Subcutaneous abdominal adipose tissue (tissue), 5 donors: ENCODE measurements around the gene PTPRU.

Experiments used
- H3K27ac ChIP-seq: one replicate; pipeline ENCODE4 v1.7.0; 2013; ENCODE audit warnings: low read depth, mild to moderate bottlenecking, inconsistent platforms, low read length, moderate library complexity
- H3K27me3 ChIP-seq, 5 donors: one replicate each; pipeline ENCODE4 v1.7.0; 2013; ENCODE audit warnings: low read length in 5 of 5, inconsistent platforms in 1 of 5; ENCODE audit not compliant: control insufficient read depth in 5 of 5, insufficient read depth in 4 of 5
- H3K36me3 ChIP-seq, 5 donors: one replicate each; pipeline ENCODE4 v1.7.0; 2013; ENCODE audit warnings: low read length in 5 of 5; ENCODE audit not compliant: control insufficient read depth in 5 of 5, insufficient read depth in 5 of 5
- H3K4me1 ChIP-seq, 5 donors: one replicate each; pipeline ENCODE4 v1.7.0; 2013; ENCODE audit warnings: low read length in 5 of 5, mild to moderate bottlenecking in 3 of 5, moderate library complexity in 1 of 5; ENCODE audit not compliant: control insufficient read depth in 5 of 5, insufficient read depth in 5 of 5
- H3K4me3 ChIP-seq, 5 donors: one replicate each; pipeline ENCODE4 v1.7.0; 2013; ENCODE audit warnings: low read length in 5 of 5, low read depth in 1 of 5
- H3K9ac ChIP-seq, 5 donors: one replicate each; pipeline ENCODE4 v1.7.0; 2013; ENCODE audit warnings: low read length in 5 of 5, mild to moderate bottlenecking in 4 of 5, moderate library complexity in 3 of 5
- H3K9me3 ChIP-seq, 5 donors: one replicate each; pipeline ENCODE4 v1.7.0; 2013; ENCODE audit warnings: low read length in 5 of 5; ENCODE audit not compliant: control insufficient read depth in 5 of 5
- donor health status: healthy.
- donor health status: healthy.
- donor health status: healthy.
- donor health status: healthy.
- donor health status: healthy.

PTPRU gene

DNA sequence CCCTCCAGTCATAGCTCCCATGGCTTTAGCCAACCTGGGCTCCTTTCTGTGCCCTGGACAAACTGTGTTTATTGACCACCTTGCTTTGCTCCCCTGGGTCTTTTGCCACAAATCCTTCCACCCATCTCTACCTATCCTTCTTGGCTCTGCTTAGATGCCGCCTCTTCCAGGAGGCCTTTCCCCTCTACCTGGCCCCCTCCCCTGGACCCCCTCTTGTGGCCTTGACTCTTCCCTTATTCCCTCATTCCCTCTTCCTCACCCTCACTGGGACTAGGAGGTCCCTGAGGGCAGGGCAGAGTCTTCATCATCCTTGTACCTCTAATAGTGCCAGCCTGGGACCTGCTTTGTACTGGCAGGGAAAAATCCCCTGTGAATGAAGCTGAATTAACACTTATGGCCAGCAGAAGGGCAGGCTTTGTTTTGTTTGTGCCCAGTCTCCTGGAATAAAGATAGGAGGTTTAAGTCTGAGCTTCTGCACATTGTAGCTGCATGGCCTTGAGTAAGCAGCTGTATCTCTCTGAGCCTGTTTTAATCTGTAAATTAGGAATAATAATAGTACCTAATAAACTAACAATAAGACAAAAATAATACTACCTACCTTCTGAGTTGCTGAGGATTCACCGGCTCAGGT, 13.7 kb downstream of the PTPRU start:
- H3K27ac ChIP-seq = no peak overlapping the region

GRCh38 chr1:29251164-29252124, 15.1 kb downstream of the PTPRU start:
- Histone ChIP-seq H3K27me3 (peaks cover 0 to under 1% (median 0%) of the 10 kb centered on the region in 5 donors), H3K27ac (no peak overlapping the region), H3K4me1 (no peaks in the 10 kb centered on the region), H3K36me3 (peaks cover 0 to 2% (median 0%) of the 10 kb centered on the region in 5 donors), H3K4me3 (no peak overlapping the region), H3K9ac (no peak overlapping the region), H3K9me3 (no peaks in the 10 kb centered on the region)

More for the DNA sequence above, 13.7 kb downstream of the PTPRU start:
- H3K4me3 ChIP-seq = no peak overlapping the region
- peaks cover 0 to 2% (median 0%) of the 10 kb centered on the region in 5 donors for H3K27me3 ChIP-seq
- H3K9me3 ChIP-seq = no peaks in the 10 kb centered on the region
- H3K9ac ChIP-seq = no peak overlapping the region
- peaks cover 0 to 11% (median 8%) of the 10 kb centered on the region in 5 donors for H3K4me1 ChIP-seq
- no peaks in the 10 kb centered on the region for H3K36me3 ChIP-seq

DNA sequence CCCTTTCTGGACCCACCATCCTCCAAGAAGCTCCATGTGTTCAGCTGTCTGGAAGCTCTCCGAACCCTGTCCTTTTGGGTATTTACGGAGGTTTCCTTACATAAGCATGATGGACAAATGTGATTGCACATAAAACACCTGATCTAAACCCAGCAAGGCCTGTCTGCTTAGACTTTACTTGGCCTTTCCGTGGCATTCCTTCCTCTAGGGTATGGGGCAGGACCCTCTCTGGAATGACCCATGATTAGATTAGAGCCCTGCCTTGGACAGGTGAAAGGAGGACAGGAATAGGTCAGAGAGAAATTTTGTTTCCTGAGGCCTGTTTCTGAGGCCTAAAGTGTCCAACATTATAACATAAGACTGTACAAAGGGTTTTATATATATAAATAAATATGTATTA, 16.9 kb downstream of the PTPRU start:
- Histone ChIP-seq H3K4me3 (no peak overlapping the region), H3K4me1 (peaks cover 0 to 9% (median 7%) of the 10 kb centered on the region in 5 donors), H3K27ac (no peak overlapping the region), H3K9me3 (no peaks in the 10 kb centered on the region), H3K27me3 (peaks cover 0 to 7% (median 0%) of the 10 kb centered on the region in 5 donors), H3K36me3 (peaks cover 0 to 2% (median 0%) of the 10 kb centered on the region in 5 donors), H3K9ac (no peak overlapping the region)

DNA sequence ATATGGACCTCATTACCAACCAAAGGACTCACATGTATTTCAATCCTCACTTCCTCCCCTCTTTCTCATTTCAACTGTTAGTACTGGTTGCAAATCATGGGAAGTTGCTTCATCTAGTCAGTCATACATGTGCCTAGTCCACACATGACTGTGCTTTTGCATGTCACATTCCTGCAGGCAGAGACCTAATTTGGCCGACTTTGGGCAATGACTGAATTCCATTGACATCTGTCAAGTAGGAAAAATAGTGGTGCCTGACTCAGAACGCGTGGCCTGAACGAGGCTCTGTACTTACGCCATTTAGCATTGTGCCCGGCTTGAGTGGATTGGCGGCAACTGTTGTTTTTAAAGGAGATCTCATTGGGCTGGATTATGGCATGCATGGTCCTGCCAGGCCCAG, 18.0 kb downstream of the PTPRU start:
- Histone ChIP-seq H3K27me3 (peaks cover 0 to 11% (median 7%) of the 10 kb centered on the region in 5 donors), H3K4me3 (no peak overlapping the region), H3K4me1 (peaks cover 0 to 16% (median 13%) of the 10 kb centered on the region in 5 donors), H3K27ac (no peak overlapping the region), H3K9ac (no peak overlapping the region), H3K9me3 (no peaks in the 10 kb centered on the region), H3K36me3 (peaks cover 0 to 2% (median 0%) of the 10 kb centered on the region in 5 donors)

DNA sequence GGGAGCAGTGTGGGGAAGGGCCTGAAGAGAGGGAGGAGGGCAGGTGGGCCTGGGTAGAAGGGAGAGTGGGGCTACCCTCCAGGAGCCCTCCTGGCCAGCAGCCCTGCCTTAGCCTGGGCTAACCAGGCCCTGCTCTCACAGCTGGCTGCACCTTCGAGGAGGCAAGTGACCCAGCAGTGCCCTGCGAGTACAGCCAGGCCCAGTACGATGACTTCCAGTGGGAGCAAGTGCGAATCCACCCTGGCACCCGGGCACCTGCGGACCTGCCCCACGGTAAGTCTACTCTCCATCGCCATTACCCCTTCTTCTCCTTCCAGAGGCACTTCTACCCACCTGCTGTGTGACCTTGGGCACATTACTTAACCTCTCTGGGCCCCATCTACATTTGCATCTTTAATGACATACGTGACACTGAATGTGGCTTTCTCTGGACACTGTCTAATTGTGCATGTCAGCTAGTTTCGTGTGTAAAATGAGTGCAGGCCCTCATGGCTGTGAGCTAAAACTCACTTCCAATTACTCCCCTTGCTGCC, 18.9 kb downstream of the PTPRU start:
- H3K9ac ChIP-seq = no peak overlapping the region
- H3K36me3 ChIP-seq = peaks cover 0 to 2% (median 0%) of the 10 kb centered on the region in 5 donors
- H3K27ac ChIP-seq = no peak overlapping the region
- H3K4me1 ChIP-seq = peaks cover 0 to 23% (median 17%) of the 10 kb centered on the region in 5 donors
- H3K4me3 ChIP-seq = no peak overlapping the region
- no peaks in the 10 kb centered on the region for H3K9me3 ChIP-seq
- H3K27me3 ChIP-seq = peaks cover 0 to 13% (median 7%) of the 10 kb centered on the region in 5 donors

DNA sequence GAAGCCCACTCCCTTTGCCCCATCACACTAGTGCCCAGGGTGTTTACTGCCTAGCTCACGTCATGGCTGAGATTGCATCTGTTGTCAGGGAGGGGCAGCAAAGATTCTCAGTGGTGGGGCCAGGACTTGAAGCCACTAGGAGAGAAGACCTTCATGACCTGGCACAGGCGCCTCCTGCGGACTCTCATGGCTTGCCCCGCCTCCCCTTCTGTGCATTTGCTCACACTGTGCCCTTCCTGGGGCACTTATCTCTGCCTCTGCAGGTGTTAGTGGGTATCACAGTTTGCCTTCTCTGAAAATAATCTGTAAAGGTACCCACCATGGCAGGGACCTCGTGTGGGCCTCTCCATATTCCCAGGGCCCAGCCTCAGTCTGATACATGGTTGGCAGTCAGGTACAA, 20.1 kb downstream of the PTPRU start:
- Histone ChIP-seq H3K4me3 (no peak overlapping the region), H3K9ac (no peak overlapping the region)

GRCh38 chr1:29256979-29257804, 20.9 kb downstream of the PTPRU start:
- Histone ChIP-seq H3K4me1 (peaks cover 0 to 24% (median 17%) of the 10 kb centered on the region in 5 donors), H3K9ac (no peak overlapping the region), H3K27me3 (peaks cover 0 to 15% (median 8%) of the 10 kb centered on the region in 5 donors), H3K36me3 (peaks cover 0 to 6% (median 0%) of the 10 kb centered on the region in 5 donors), H3K27ac (no peak overlapping the region), H3K4me3 (no peak overlapping the region), H3K9me3 (no peaks in the 10 kb centered on the region)

More for the DNA sequence above, 20.1 kb downstream of the PTPRU start:
- H3K36me3 ChIP-seq = peaks cover 0 to 6% (median 0%) of the 10 kb centered on the region in 5 donors
- H3K27ac ChIP-seq = no peak overlapping the region
- H3K9me3 ChIP-seq = no peaks in the 10 kb centered on the region
- H3K27me3 ChIP-seq = peaks cover 0 to 15% (median 8%) of the 10 kb centered on the region in 5 donors
- peaks cover 0 to 24% (median 17%) of the 10 kb centered on the region in 5 donors for H3K4me1 ChIP-seq

GRCh38 chr1:29258189-29258975, 22.1 kb downstream of the PTPRU start:
- H3K9ac ChIP-seq = no peak overlapping the region
- peaks cover 0 to 24% (median 17%) of the 10 kb centered on the region in 5 donors for H3K4me1 ChIP-seq
- no peaks in the 10 kb centered on the region for H3K9me3 ChIP-seq
- no peak overlapping the region for H3K27ac ChIP-seq
- H3K36me3 ChIP-seq = peaks cover 0 to 6% (median 2%) of the 10 kb centered on the region in 5 donors
- peaks cover 0 to 15% (median 8%) of the 10 kb centered on the region in 5 donors for H3K27me3 ChIP-seq
- H3K4me3 ChIP-seq = no peak overlapping the region
